Measurements from ENCODE around the gene FKBP11.
"Not testable (repeated sequence)": the region's sequence is repeated elsewhere in the genome, so short reads cannot be mapped to it uniquely, and the experiment has no call there.

The FKBP11 gene

GRCh38 chr12:48875944-48876515 is 49.3 kb downstream of the FKBP11 start:
- in situ Hi-C loops (cut with MboI; ENCODE audit: low pct_unique_long_range_greater_than_20kb, low sequenced_read_pairs), result no loop called here
- DNase-seq, result no peak

DNA sequence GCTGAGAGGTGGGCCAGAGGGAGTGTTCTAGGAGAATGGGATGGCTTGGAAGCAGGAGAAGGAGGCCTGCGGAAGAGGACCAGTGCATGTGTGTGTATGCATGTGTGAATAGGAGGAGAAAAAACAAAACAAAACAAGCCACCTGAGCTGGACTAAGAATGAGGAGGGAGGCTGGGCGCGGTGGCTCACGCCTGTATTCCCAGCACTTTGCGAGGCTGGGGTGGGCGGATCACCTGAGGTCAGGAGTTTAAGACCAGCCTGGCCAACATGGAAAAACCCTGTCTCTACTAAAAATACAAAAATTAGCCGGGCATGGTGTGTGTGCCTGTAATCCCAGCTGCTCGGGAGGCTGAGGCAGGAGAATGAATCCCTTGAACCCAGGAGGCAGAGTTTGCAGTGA is 51.8 kb downstream of the FKBP11 start:
- in situ Hi-C loops (cut with MboI; ENCODE audit: low pct_unique_long_range_greater_than_20kb, low sequenced_read_pairs); DNase-seq: not testable (repeated sequence)

GRCh38 chr12:48873096-48873495 is 52.2 kb downstream of the FKBP11 start:
- DNase-seq, result no peak
- in situ Hi-C loops (cut with MboI; ENCODE audit: low pct_unique_long_range_greater_than_20kb, low sequenced_read_pairs), result no loop called here
